HG02943 (cell line): ENCODE results near the gene PUM2.
A peak's percentile ranks its signal among the peaks of the same experiment; 100 is the strongest.
"Not testable (repeated sequence)": the region's sequence is repeated elsewhere in the genome, so short reads cannot be mapped to it uniquely, and the experiment has no call there.

ENCODE experiments used
- ATAC-seq: cut with Tn5 transposase; IDR thresholded peaks from one replicate; pipeline ENCODE4 v1.9.1; 2021; ENCODE audit warnings: mild to moderate bottlenecking, low read depth, moderate library complexity; ENCODE audit not compliant: unreplicated experiment

PUM2 gene

DNA sequence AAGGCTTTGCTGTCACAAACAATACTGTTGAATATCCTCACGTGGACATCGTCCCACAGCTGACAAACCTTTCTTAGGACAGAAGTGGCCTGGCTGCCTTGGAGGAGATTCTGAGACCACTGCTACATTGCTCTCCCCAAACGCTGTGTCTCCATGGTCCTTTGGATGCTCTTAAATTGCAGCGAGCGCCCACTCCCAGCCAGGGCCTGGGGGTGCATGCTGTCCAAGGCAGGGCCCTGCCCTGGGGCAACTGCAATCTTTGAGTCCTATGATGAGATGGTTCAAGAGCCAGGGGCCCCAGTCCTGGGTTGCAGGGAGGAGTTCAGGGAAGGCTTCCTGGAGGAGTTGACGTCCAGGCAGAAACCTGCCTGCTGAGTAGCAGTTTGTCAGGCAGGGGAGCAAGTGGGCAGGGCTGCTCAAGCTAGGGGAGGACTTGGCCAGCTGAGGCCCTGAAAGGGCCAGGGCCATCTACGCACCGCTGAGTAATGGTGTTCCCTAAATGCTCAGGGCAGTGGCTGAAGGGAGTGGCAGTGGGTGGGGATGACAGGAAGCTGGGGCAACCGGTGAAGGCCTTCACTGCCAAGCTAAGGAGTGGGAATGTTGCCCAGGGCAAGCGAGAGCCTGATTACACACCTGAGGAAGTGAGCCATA, 114.9 kb downstream of the PUM2 start:
- no peak for ATAC-seq

DNA sequence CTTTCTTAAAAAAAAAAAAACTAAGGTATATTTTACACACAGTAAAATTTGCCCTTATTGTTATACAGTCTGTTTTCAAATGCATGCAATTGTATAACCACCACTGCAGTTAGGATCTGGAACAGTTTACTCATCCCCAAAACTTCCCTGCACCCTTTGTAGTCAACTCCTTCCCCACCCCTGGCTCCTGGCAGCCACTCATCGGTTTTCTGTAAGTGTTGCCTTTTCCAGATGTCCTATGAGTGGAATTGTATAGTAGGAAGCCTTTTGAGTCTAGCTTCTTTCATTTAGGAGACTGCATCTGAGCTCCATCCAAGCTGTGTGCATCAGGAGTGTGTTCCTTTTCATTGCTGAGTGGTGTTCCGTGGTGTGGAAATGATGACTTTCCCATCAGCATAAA, 116.0 kb downstream of the PUM2 start:
- ATAC-seq = not testable (repeated sequence)

DNA sequence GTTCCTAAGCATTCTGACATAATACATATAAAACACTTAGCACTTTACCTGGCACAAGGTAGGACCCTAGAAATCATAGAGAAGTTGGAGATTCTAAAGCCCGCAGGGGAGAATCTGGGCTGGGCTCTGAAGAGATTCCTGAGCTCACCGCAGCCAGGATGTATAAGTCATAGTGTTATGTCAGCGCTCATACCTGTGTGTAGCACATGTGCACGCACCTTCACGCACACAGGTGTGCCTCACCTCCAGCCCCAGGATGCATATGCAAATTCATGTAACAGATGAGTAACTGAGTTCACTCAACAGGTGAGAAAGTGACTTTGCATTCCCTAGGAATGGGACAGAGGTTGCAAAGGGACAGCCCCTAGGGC, 117.8 kb downstream of the PUM2 start:
- ATAC-seq = no peak

DNA sequence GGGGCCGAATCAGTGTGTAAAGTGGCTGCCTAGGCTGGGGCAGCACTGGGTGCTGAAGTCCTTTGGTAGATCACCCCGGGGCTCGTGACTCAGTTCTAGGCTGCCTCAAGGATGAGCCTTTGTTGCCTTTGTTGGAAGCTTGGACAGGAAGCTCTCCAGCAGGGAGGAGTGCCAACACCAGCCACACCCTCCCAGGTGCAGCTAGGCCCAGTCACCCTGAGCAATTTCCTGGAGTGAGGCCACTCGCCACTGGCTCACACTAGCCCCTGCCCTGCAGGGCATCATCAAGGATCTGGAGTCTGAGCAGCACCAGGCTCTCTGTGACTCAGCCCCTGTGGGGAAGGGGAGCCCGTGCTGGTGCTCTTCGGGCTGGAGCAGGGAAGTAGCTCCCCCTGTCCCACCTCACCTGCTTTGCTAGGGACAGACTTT, 119.0 kb downstream of the PUM2 start:
- no peak for ATAC-seq

DNA sequence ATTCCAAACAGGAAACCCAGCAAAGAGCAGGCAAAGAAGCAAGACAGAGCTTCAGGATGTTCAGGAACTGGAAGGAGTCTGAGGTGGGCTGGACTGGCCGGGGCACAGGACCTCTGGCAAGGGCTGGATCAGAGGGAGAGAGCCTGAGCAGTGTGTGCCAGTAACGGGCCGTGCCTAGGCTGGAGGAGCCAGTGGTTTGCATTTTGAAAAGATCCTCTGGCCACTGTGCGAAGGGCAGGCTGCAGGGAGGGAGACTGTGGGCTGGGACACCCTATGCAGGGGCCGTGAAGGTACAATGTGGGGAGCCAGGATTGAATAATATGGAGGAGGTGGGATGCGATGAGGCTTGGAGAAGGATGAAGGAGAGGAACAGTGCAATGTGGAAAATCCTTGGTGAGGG, 119.5 kb downstream of the PUM2 start:
- ATAC-seq = no peak

DNA sequence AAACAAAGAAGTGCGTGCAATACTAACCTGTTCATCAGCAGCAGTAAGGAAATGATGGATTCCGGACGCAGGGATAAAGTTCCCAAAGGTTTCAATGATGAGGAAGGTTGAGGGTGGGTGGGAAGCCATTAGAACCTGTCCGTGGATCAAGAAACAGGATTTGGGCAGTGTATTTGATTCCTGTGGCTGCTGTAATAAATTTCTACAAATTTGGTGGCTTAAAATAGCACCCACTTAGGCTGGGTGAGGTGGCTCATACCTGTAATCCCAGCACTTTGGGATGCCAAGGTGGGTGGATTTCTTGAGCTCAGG, 120.6 kb downstream of the PUM2 start:
- ATAC-seq = no peak

DNA sequence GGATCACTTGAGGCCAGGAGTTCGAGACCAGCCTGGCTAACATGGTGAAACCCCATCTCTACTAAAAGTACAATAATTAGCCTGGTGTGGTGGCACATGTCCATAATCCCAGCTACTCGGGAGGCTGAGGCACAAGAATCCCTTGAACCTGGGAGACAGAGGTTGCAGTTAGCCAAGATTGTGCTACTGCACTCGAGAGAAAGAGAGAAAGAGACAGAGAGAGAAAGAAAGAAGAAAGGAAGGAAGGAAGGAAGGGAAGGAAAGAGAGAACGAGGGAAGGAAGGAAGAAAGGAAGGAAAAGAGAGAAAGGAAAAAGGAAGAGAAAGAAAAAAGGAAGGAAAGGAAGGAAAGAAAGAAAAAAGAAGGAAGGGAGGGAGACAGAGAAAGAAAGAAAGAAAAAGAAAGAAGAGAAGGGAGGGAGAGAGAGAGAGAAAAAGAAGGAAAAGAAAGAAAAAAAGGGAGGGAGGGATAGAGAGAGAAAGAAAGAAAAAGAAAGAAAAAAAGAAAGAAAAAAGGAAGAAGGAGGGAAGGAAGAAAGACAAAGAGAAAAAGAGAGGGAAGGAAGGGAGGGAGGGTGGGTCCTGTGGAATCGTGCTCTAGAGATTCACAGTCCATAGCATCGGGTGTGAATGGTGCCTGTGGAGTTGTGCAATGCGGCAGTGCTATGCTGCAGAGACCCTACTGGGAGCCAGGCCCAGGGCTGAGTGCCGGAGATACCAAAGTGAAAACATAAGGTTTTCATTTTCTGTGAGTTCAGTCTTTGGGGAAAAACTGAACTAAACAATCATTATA, 121.1 kb downstream of the PUM2 start:
- no peak for ATAC-seq

DNA sequence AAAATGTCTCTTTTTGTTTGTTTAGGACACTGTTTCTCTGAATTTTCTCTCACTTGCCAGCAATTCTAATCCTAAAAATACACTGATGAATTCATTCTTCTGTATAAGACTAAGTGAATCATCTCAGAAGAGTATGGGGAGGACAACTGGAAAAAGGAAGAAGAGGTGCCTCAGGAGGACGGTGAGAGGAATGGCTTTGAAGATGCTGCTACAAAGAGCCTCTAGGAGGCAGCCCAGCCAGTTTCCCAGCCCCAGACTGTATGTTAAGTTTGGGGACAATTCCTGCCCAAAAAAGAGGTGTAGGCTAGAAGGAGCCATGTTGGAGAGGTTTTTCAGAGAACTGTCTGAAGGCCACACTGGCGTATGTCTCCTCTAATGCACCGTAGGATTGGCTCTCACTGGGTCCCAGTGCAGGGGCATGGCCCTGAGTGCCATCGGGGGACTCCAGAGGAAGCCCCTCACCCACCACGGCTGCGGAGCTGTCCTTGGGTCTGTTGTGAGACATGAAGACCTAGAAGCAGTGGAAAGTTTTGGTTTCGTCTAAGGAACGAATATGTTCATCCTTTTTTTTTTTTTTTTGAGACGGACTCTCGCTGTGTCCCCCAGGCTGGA, 122.6 kb downstream of the PUM2 start:
- no peak for ATAC-seq

DNA sequence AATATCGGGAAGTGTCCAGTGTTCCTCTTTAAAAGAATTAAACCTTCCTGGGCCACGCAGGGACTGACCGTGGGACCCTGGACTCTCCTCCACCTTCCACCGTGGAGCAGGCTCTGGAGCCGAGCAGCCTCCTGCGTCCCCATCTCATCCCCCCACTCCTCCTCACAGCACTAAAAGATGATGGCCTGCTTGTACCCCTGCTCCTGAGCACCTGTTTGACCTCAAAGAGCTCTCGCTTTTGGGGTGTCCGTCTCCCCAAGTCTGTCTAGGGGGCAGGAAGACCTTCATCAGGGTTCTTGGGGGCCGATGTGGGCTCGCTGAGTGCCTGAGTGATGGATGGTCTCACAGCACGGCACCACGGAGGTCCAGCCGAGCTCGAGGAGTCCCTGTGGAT, 124.5 kb downstream of the PUM2 start:
- ATAC-seq = no peak

DNA sequence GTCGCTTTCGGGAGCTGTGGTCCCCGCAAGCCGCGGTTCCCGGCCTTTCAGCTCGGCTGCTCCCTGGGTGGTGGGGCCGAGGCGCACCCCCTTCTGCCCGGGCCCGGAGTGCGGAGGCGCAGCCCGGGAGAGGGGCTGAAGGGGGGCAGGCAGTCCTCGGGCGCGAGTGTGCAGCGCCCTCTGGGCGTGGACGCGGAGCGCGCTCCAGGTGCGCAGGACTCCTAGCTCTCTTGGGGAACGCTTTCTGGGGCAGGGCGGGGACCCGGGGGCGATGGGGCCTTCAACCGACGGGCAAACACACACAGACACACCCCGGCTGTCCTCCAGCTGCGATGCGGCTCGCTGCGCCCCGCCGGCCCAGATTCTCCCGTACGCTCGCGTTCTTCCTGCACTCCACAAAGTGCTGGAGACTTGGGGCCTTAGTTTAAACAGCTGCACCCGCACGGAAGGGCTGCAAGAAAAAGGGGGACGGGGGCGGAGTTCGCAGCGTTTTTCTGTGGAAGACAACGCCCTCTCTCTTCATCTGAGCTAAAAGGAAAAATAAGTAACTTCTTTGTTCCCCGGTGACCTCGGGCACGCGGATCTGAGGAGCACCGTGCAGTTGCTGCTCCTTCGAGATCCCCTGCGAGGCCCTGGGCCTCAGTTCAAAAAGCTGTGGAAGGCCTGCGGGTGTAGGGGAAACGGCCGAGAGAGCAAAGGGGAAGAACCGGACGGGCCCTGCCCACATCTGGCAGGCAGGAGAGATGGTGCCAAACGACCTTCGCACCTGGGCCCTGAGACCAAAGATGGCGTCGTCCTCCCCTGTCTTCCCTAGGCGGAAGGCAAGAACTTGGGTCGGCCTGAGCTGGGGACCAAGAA, 125.1 kb downstream of the PUM2 start:
- peak; percentile 49 for ATAC-seq

DNA sequence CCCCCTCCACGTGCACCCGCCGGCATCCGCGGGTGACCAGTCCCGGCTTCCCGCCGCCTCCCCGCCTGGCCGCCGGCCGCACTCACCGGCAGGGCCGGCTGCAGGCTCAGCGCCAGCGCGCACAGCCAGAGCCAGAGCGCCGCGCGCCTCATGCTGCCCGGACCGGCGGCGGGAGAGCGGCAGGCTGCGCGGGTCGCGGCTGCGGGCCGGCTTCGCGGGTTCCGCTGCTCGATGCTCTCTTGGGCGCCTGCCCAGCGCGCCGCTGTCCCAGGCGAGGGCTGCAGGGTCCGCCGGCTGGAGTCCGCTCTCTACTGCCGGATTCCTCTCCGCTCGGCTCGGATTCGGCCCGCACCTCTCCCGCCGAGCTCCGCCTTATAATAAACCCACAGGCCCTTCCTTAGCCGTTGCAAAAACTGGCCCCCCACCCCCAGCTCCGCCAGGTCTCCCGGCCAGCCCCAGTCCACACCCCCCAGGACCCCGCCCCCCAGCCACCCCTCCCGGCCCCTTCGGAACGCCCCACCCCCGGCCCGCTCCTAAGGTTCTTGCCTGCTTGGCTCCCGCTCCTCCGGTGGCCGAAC, 125.8 kb downstream of the PUM2 start, which contains the start of gene SDC1:
SDC1 (minus strand) TSS at position 415 of the 578 bp plus-strand sequence; CDS start at position 152, 263 bp downstream.
- ATAC-seq = peak; percentile 26

DNA sequence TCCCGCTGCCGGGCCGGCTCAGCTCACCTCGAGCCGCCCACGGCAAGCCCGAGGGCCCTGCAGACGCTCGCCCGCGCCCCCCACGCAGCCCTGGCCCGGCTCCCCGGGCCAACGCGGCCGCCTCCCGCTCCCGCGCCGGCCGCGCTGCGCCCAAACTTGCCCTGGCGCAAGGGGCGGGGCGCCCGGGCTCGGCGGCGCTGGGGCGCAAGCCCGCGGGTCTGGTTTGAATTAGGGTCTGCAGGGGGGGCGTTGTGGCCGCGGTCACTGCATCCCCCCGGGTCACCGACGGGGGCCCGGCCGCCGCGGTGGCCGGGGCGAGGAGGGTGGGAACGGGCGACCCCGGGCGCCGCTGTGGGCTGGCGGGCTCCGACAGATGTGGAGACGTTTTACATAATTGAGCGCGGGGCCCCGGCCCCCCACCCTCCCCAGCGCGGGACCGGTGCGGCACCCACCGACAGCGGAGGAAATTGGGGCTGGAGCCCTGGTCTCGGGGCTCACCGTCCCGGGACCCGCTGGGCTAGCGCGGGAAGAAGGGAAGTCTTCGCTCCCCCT, 126.4 kb downstream of the PUM2 start:
- peak; percentile 22 for ATAC-seq

DNA sequence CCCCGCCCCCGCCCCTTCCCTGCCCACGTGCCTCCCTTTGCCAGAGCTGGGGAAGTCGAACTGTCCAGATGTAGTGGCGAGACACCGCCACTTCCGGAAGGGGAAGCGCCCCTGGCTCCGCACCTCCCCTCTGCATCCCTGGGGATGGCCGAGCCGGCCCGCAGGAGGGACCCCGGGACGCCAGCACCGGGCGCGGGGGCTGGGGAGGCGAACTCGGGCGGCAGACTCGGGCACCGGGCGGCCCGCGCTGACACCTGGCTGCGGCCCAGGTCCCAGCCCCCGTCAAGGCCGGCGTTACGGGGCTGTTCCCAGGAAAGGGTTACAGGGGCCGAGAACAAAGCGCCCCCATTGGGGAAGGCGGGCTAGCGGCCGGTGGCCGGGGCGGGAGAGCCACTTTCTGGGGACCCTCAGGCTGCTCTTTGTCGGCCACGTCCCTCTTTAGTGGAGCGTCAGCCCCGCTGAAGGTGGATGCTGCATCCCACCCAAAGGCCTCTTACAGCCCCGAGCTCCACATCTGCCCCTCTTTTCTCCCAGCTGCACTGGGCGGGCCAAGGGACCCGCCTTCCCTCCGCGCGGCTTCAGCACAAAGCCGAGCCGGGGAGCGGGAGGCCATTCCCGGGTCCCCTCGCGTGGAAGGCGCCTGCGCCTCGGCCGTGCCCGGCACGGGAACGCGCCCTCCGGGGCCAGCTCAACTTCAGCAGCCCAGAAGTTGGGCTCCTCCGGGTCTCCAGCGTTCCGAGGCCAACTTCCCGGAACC, 127.1 kb downstream of the PUM2 start:
- peak; percentile 13 for ATAC-seq

DNA sequence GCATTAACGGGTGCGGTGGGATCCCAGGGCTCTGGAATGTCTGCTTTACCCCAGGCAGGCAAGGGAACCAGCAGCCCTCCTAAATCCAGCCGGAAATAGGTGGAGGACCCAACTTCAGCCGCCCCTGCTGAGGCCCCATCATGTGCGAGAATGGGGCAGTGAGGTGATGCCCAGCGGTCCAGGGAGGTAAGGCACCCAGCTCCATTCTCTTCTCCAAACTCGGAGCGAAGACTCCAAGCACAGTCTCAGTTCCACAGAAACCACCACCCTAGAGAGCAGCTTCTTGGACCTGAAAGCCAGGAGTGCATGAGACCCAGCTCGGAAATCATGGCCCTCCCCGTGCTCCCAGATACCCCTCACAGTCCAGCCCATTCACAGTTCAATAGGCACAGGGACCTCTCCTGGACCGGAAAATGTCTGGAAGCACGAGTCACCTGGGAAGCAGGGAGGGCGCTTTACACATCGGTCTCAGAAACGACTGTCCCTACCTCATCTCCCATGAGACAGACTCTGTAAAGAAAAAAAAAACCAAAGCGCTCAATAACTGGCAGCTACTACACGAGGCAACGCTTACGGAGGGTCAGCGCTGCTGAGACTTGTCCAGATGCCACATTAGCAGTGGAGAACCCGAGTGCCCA, 127.8 kb downstream of the PUM2 start:
- ATAC-seq = no peak

DNA sequence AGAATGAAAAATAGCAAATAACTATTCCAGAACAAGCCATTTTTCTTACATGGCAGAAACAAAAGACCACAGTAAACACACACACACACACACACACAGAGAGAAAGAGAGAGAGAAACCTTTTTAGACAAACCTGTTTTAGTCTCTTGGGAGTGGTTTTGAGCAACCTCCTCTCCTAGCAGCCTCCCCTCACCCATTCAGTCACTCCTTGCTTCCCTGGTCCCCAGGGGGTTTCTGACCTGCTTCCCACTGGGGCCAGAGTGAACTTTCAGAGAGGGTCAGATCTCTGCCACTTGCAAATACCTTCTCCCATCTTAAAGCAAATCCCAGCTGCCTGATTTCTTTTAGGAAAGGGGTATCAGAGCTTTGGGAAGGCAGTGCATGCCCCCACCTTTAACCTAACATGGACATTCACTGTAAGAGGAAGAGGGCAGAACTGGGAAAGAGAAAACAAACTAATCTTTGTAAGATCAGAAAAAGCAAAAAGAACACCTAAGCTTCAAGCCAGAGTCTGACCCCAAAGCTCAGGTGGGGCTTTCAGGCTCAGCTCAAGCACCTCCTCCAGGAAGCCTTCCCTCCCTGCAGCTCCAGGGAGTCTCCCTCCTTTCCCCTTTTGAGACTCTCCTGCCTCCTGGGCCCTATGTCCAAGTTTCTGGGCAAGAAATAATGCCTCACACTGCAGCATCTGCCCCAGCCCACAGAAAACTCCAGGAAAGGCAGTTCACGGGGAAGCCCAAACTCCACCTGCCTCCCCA, 128.5 kb downstream of the PUM2 start:
- no peak for ATAC-seq

DNA sequence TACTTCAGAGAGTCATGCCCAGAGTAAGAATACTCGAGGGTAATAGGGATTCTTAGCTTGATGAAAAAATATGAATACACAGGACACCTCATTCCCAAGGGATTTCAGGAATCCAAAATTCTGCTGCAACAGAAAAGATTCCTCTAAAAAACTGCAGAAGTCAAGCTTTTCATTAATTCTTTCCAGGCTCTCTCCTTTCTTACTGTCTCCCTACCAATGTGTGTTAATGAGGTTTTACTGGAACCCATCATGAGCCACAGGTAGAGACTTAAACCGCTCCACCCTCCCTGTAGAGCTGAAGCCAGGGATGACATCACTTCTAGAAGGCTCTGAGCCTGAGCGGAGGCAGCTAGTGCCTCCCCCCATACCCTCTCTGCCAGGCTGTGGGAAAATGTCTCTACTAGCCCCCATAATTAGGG, 129.1 kb downstream of the PUM2 start:
- ATAC-seq = no peak

DNA sequence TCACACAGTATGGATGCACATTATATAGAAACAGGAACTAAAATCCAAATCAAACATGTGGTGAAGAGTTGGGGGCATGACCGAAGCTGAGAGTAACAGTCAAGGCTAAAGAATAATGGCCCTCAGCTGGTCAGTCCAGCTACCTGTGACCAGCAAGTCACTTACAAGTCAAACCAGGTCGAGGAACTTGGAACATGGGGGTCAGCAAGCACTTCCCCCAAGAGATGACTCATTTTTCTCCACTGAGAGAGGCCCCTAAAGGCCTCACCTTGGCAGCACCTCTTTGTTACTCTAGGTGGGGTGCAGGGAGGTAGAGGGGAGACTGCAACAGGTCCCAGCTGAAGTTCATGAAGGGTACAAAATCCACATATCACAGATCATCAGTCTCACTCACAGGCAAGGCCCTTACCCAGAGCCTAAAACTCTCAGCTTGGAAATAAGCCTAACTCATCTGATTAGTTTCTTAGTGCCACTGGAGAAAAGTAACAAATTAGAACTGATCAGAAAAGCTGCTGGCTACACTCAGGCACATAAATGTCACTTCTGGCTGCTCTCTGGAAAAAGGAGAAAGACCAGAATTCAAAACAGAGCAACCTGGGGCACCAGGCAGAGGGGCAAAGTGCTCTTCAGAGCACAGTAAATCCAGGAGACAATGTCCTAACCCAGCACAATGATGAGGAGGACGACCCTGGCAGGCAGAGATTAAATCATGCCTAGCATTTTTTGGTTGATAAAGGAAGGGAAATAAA, 129.7 kb downstream of the PUM2 start:
- no peak for ATAC-seq
